Measurements from ENCODE around the gene ZKSCAN3. TPM values are rescaled to one million over a fixed set of nuclear protein-coding genes. Genes with fewer than 3 reads are reported as not detected.

Gene ZKSCAN3
- total and polyA plus RNA-seq, 10 of the 15 experiments (the other 5 are each of a cell fraction or from before 2014, with no cell fraction given), result 0.86 to 4.3 (median 3.1) TPM

GRCh38 chr6:28378644-28379043 lies 28.9 kb downstream of the ZKSCAN3 start:
- H3K4me3 ChIP-seq, result no peak overlapping the region

More at GRCh38 chr6:28378644-28379043, 28.9 kb downstream of the ZKSCAN3 start:
- Histone ChIP-seq H4K20me1 (ENCODE audit: control insufficient read depth, insufficient read depth) (no peaks in the 10 kb centered on the region), H3K4me1 (ENCODE audit: control insufficient read depth, insufficient read depth, low read length) (no peaks in the 10 kb centered on the region), H3K9ac (ENCODE audit: control insufficient read depth, insufficient read depth, low read length) (no peak overlapping the region), H3K36me3 (ENCODE audit: control insufficient read depth in 2 of 2, insufficient read depth in 2 of 2, low read length in 1 of 2) (peaks cover 0 to 12% of the 10 kb centered on the region in 2 experiments; a peak in 3 of 4 replicates), H3K27me3 (replicated peaks in 1 of 2; ENCODE audit: control insufficient read depth in 2 of 2, insufficient read depth in 2 of 2, low read length in 1 of 2) (no peaks in the 10 kb centered on the region), H3K27ac (ENCODE audit: control insufficient read depth, insufficient read depth) (no peak overlapping the region), H3K4me2 (ENCODE audit: control insufficient read depth, insufficient read depth) (no peak overlapping the region), H2AFZ (ENCODE audit: control insufficient read depth, low read depth, low read length) (no peak overlapping the region), H3K79me2 (ENCODE audit: control insufficient read depth, insufficient read depth, low read length) (no peaks in the 10 kb centered on the region), H3K9me3 (replicated peaks; ENCODE audit: control insufficient read depth, insufficient read depth, low read length) (peaks cover 1% of the 10 kb centered on the region)
- in situ Hi-C loops (cut with MboI), result no loop called here
- no peak for FAIRE-seq
- TF ChIP-seq FOXK2 (IDR thresholded peaks at IDR 0.05) (no peak), BRCA1 (IDR thresholded peaks at IDR 0.05; ENCODE audit: low read depth, low read length) (no peak), PAX8 (IDR thresholded peaks at IDR 0.05) (no peak), MEF2B (IDR thresholded peaks at IDR 0.05; ENCODE audit: partially characterized antibody, poor library complexity, severe bottlenecking) (no peak), STAT1 (conservative IDR thresholded peaks at IDR 0.05) (no peak), RCOR1 (conservative IDR thresholded peaks at IDR 0.05; ENCODE audit: low read depth, low read length) (no peak), PAX5 (IDR thresholded peaks at IDR 0.05; ENCODE audit: borderline replicate concordance, low read depth, low read length) (no peak), TCF3 (IDR thresholded peaks at IDR 0.05; ENCODE audit: borderline replicate concordance, insufficient read depth, low read depth, low read length) (no peak), NR2F1 (conservative IDR thresholded peaks at IDR 0.05) (no peak), NR2C2 (IDR thresholded peaks at IDR 0.05; ENCODE audit: borderline replicate concordance, control insufficient read depth, insufficient read length, low read depth) (no peak), RB1 (IDR thresholded peaks at IDR 0.05; ENCODE audit: borderline replicate concordance) (no peak), EZH2 (IDR thresholded peaks at IDR 0.05; ENCODE audit: borderline replicate concordance, control insufficient read depth, low read depth, low read length) (no peak), CHD1 (IDR thresholded peaks at IDR 0.05; ENCODE audit: low read depth, low read length) (no peak), TAF1 (IDR thresholded peaks at IDR 0.05; ENCODE audit: borderline replicate concordance, low read depth, low read length) (no peak), RAD21 (IDR thresholded peaks at IDR 0.05; ENCODE audit: insufficient read depth, low read depth, low read length) (no peak), TBL1XR1 (IDR thresholded peaks at IDR 0.05; ENCODE audit: low read depth, low read length) (no peak), EED (IDR thresholded peaks at IDR 0.05; ENCODE audit: low read depth) (no peak)
- TF ChIP-seq, protein P1, sequence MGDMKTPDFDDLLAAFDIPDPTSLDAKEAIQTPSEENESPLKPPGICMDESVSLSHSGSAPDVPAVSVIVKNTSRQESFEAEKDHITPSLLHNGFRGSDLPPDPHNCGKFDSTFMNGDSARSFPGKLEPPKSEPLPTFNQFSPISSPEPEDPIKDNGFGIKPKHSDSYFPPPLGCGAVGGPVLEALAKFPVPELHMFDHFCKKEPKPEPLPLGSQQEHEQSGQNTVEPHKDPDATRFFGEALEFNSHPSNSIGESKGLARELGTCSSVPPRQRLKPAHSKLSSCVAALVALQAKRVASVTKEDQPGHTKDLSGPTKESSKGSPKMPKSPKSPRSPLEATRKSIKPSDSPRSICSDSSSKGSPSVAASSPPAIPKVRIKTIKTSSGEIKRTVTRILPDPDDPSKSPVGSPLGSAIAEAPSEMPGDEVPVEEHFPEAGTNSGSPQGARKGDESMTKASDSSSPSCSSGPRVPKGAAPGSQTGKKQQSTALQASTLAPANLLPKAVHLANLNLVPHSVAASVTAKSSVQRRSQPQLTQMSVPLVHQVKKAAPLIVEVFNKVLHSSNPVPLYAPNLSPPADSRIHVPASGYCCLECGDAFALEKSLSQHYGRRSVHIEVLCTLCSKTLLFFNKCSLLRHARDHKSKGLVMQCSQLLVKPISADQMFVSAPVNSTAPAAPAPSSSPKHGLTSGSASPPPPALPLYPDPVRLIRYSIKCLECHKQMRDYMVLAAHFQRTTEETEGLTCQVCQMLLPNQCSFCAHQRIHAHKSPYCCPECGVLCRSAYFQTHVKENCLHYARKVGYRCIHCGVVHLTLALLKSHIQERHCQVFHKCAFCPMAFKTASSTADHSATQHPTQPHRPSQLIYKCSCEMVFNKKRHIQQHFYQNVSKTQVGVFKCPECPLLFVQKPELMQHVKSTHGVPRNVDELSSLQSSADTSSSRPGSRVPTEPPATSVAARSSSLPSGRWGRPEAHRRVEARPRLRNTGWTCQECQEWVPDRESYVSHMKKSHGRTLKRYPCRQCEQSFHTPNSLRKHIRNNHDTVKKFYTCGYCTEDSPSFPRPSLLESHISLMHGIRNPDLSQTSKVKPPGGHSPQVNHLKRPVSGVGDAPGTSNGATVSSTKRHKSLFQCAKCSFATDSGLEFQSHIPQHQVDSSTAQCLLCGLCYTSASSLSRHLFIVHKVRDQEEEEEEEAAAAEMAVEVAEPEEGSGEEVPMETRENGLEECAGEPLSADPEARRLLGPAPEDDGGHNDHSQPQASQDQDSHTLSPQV (IDR thresholded peaks at IDR 0.05), result no peak
- ChIA-PET SMC1A (ENCODE audit: uncharacterized antibody, unreplicated experiment) (no interaction called here), CTCF (interaction anchor here (1.0 to 2.6 kb wide), 2 partner anchors 23 to 24 kb away, joined by 3 to 7 read pairs; no protein-coding TSS in a partner anchor), RAD21 (ENCODE audit: unreplicated experiment) (no interaction called here), POLR2A (no interaction called here)
- intact Hi-C loops (cut with micrococcal nuclease; ENCODE audit: unreplicated experiment), result no loop called here
- no TSS peak for BruUV-seq (replicated peaks)
- no peak for DNase-seq (ENCODE audit: low read depth, low spot score)
- ATAC-seq, result no peak

Measured in GM12878 (cell line).